Measurements from ENCODE around the gene ZNHIT2.

Gene ZNHIT2

DNA sequence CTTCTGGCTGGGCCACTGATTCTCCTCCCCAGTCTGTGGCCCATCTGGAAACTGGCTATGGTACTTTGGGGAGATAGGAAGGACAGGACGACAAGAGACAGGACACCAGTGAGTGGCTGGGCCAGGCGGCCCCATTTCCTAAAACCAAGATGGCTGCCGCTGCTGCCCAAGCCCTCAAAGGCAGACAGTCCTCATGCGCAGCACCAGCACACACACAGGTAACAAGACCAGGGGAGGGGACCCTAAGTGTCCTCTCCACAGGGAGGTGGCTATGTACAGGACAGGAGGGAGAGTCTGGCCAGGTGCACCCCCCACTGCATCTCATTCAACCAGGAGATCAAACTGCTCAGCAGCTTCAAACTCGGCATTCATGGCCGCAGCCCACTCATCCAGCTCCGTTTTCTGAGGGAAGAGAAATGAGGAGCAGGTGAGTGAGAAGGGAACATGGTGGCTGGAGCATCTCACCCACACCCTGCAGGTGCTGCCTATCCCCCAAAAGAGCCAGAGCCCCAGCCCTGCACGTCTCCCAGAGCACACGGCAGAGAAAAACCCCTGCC, 38.6 kb downstream of the ZNHIT2 start:
- FAIRE-seq: no peak
- DNase-seq (ENCODE audit: insufficient read length, low spot score): no peak

DNA sequence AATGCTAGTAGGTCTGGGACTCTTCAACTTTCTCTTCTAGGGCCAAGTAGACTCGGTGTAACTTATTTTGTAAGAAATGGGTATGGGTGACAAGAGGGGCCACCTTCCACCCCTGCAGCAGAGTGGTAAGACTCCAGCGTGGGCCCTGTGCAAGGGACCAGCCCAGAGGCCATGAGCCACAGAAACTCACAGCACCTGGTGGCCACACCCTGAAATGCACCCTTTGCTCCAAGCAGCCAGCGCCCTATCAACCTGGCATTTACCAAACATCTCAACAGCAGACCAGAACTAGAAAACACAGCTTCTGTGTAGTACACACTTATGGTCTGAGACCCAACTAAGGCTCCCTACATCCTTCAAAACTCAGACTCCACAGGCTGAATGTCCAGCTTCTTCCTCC, 39.4 kb downstream of the ZNHIT2 start:
- no peak for DNase-seq (ENCODE audit: insufficient read length, low spot score)
- no peak for FAIRE-seq

DNA sequence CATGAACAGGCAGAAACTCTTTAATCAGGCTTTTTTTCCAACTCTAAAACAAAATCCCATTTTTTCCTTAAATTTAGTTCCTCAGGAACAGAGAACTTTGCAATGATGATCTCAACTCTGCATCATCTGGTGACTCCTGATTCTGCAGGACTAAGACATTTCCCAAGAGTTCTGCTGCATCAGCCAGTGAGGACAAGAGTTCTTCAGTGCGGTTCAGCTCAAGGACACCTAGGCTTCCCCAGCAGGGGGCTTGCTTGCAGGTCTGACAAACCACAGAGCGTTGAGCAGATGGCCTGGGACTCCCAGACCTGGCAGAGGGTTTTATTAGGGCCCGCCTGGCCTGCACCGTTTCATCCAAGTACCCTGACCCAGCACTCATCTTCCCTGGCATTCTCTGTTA, 40.0 kb downstream of the ZNHIT2 start:
- FAIRE-seq (no peak), DNase-seq (ENCODE audit: insufficient read length, low spot score) (no peak)

DNA sequence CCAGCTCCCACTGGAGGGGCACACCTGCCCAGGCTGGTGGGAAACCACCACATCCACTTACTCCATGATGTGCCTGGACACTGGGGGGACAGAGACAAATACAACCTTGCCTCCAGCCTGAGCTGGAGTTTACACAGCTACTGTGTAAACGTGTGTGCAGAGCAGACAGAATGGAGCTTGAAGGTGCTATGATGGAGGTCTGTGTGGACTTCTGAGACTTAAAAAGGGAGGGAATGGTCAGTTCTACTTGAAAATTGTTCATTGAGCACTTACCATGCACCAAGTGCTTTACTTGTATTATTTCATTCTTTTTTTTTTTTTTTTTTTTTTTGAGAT, 44.9 kb downstream of the ZNHIT2 start:
- FAIRE-seq (no peak), DNase-seq (ENCODE audit: insufficient read length, low spot score) (no peak)

DNA sequence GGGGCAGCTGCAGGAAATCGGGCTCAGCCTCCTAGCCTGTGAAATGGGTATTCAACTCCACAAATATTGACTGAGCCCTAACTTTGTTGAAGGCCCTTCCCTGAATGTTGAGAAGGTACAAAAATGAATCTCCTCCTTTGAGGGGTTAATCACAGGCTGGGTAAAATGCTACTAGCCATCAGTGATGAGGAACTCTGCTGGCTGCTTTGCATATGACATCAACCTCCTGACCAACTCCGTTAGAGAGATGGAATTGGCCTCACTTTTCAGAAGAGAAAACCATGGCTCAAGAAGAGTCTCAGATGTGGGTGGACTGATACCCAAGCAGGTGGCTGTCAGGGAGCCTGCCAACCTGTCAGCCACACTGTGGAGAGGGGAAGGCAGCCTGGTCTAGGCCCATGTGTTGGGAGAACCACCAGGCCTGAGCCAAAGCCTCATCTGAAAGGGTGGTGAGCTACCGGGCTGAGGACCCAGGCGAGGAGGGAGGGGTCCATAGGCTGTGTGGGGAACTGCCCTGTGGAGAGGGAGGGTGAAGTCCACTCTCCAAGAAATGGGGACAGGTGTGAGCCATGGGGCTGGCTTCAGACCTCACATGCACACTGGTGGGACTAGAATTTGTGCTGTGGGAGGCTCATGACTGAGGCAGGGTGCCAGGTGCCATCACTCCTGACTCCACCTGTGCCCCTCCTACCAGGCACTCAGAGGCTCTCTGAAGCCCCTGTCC, 45.4 kb downstream of the ZNHIT2 start:
- FAIRE-seq: no peak
- DNase-seq (ENCODE audit: insufficient read length, low spot score): no peak

DNA sequence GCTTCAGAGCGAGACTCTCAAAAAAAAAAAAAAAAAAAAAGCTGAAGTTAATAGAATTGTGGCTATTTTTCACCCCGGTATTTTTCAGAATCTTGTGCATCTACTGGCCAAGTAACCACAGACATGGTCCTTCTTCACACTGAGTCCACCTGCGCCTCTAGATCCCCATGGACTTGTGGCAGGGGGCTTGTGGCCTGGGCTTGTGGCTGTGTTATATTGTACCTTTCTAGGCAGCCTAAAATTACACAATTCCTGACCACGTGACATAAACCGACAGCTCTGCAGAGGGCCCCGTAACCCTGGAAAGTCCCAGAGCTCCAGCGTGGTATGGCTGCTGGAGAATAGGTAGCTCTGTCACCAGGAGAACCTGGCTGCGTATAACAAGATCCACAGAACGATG, 48.3 kb downstream of the ZNHIT2 start:
- no peak for FAIRE-seq

DNA sequence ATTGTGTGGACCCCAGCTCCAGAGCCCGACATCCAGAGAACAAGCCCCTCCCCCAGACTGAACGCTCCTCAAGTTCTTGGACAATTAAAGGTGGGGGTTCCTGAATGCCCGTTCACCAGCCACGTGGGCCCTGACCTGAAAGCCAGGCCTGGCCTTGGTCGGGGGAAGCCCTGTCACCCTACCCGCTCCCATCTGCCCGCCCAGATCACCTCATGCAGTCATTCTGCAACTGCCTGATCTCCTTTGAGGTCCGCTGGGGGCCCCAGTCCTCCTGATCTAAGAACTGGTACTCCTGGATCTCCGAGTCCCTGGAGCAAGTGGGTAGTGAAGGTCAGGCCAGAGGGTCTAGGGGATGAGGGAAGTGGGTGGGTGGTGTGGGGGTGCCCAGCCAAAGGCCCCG, 50.1 kb downstream of the ZNHIT2 start:
- no peak for FAIRE-seq

More for the DNA sequence above, 48.3 kb downstream of the ZNHIT2 start:
- DNase-seq (ENCODE audit: insufficient read length, low spot score): no peak

DNA sequence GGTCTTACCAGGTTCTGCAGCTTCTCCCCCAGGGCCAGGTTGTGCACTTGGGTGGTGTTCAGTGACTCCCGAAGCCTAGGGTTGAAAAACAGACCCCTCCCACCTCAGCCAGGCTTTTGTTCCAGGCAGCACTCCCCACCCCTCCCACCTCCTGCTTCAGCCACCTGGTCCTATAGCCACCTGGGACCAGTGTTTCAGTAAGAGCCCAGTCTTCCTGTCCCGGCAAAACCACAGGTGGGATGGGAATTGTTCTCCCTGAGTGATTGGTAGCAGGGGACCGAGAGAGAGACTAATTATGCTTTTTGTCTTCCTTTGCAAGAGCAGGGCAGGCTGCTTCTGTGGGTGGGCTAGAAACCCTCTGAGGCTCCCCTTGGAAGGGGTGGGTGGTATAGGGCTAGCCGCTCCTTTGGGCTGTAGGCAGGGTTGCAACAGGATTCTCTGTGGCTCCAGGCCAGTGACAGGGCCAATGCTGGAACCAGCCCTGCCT, 50.7 kb downstream of the ZNHIT2 start:
- FAIRE-seq: no peak
- no peak for DNase-seq (ENCODE audit: insufficient read length, low spot score)

More for the DNA sequence above, 50.1 kb downstream of the ZNHIT2 start:
- no peak for DNase-seq (ENCODE audit: insufficient read length, low spot score)

Measured in HTR-8/SVneo (cell line).